ENCODE measurements around the gene NUP210.
"Not testable (repeated sequence)": the region's sequence is repeated elsewhere in the genome, so short reads cannot be mapped to it uniquely, and the experiment has no call there.

The NUP210 gene

GRCh38 chr3:13428678-13429077 is 8.6 kb upstream of the NUP210 start:
- not testable (repeated sequence) for DNase-seq

GRCh38 chr3:13427662-13428603 is 7.8 kb upstream of the NUP210 start:
- no peak for DNase-seq

- DNase-seq: no peak
Observed at GRCh38 chr3:13426591-13426990, 6.5 kb upstream of the NUP210 start.

- no peak for DNase-seq
Observed at GRCh38 chr3:13425689-13426088, 5.6 kb upstream of the NUP210 start.

- no peak for DNase-seq
Observed at GRCh38 chr3:13424865-13425617, 4.9 kb upstream of the NUP210 start.

GRCh38 chr3:13424141-13424844 is 4.2 kb upstream of the NUP210 start:
- no peak for DNase-seq

GRCh38 chr3:13420831-13421765 is 976 bp upstream of the NUP210 start:
- DNase-seq: no peak

- no peak for DNase-seq
Observed at GRCh38 chr3:13419505-13420044, 547 bp downstream of the NUP210 start.

- DNase-seq: no peak
Observed at GRCh38 chr3:13417166-13417947, 2.8 kb downstream of the NUP210 start.

GRCh38 chr3:13415997-13416793 is 3.9 kb downstream of the NUP210 start:
- no peak for DNase-seq

- no peak for DNase-seq
Observed at GRCh38 chr3:13415236-13415986, 4.7 kb downstream of the NUP210 start.

GRCh38 chr3:13414040-13414729 is 5.9 kb downstream of the NUP210 start:
- DNase-seq: no peak

GRCh38 chr3:13411186-13411860 is 8.8 kb downstream of the NUP210 start:
- no peak for DNase-seq

GRCh38 chr3:13408890-13409289 is 11.2 kb downstream of the NUP210 start:
- no peak for DNase-seq

GRCh38 chr3:13407926-13408325 is 12.2 kb downstream of the NUP210 start:
- DNase-seq: no peak

GRCh38 chr3:13407475-13407874 is 12.6 kb downstream of the NUP210 start:
- DNase-seq: no peak

- DNase-seq: no peak
Observed at GRCh38 chr3:13406190-13406589, 13.9 kb downstream of the NUP210 start.

GRCh38 chr3:13405614-13406013 is 14.5 kb downstream of the NUP210 start:
- DNase-seq: no peak
